H1 (cell line): ENCODE measurements around the gene SPRYD3. TPM values are rescaled to one million over a fixed set of nuclear protein-coding genes. Genes with fewer than 3 reads are reported as not detected.

Experiments used
- POLR2AphosphoS5 ChIP-seq: IDR thresholded peaks from 2 replicates; pipeline ENCODE4 v1.6.1; 2011; ENCODE audit warnings: low read depth, low read length
- POU5F1 ChIP-seq: IDR thresholded peaks from 2 replicates; pipeline ENCODE4 v1.6.1; 2011; ENCODE audit warnings: low read depth, mild to moderate bottlenecking, low read length, moderate library complexity
- SIX5 ChIP-seq: IDR thresholded peaks from 2 replicates; pipeline ENCODE4 v1.6.1; 2011; ENCODE audit warnings: mild to moderate bottlenecking, low read depth, low read length
- polyA plus RNA-seq, 7 experiments: library from polyadenylated mRNA; depleted of rRNA in 3 of 7; stranded (reverse) in 5 of 7; unstranded in 2 of 7; fragments of >200 nt in 5 of 7; fragments of 200-250 nt in 2 of 7; gene quantifications; 1 replicate in 5 of 7; 2 replicates in 1 of 7; 4 replicates in 1 of 7; pipeline versions ENCODE4 v1.2.1 to v1.2.3, GENCODE V29; 2011 to 2013; ENCODE audit warnings: missing spikeins in 2 of 7, mixed read lengths in 2 of 7
- total RNA-seq: library from RNA; stranded (reverse); fragmentation: NEBNext Ultra II Directional; extraction: Animal tissue kit (Norgen Biotek cat#: 25700); gene quantifications from 2 replicates; pipeline ENCODE4 v1.2.1, GENCODE V29; 2021
- TF ChIP-seq, protein P1 (sequence below): IDR thresholded peaks from 2 replicates; pipeline ENCODE4 v1.6.1; 2011; ENCODE audit warnings: low read depth, mild to moderate bottlenecking, low read length; ENCODE audit not compliant: insufficient read depth

Gene SPRYD3
- total and polyA plus RNA-seq, 2 of the 8 experiments (the other 6 are each of a cell fraction or from before 2014, with no cell fraction given): 6.8 to 8.0 TPM

DNA sequence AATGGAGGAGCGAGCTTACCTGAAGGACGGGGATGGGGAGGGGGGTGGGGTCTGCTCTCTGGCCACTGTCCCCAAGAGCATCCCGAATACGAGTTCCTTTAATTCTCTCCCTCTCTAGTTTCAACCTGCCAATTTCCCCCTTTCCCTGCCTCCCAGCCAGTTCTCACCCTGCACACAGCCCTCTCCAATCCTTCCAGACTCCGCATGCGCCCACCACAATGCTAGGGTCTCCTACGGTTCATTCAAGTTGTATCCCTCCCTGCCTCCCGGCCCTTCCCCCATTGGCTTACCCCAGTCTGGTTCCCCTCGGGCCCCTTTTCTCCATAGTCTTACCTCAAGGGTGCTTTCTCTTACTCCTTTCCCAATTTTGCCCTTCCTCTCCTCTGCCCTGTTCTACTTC is 17.6 kb upstream of the SPRYD3 start (continued):
- no peak for TF ChIP-seq SIX5
- TF ChIP-seq POLR2AphosphoS5: no peak
- no peak for TF ChIP-seq POU5F1
- TF ChIP-seq, protein P1, sequence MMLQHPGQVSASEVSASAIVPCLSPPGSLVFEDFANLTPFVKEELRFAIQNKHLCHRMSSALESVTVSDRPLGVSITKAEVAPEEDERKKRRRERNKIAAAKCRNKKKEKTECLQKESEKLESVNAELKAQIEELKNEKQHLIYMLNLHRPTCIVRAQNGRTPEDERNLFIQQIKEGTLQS: no peak
